Hypothalamus (tissue), 51 donors: ENCODE measurements around the gene SORL1.
A peak's percentile ranks its signal among the peaks of the same experiment; 100 is the strongest.

Source experiments
- DNase-seq, 51 donors: peaks; one replicate each; lab custom pipeline; 2025; lab: John Stamatoyannopoulos, UW

Gene SORL1

GRCh38 chr11:121575250-121575962 is 123.3 kb downstream of the SORL1 start:
- DNase-seq, result peak in 37 of 51 donors; percentile 14 to 72 (median 48)

GRCh38 chr11:121575963-121576290 is 123.8 kb downstream of the SORL1 start:
- no peak for DNase-seq

- DNase-seq, result peak in 3 of 51 donors; percentile 12 to 45 (median 20)
Measured at GRCh38 chr11:121576531-121576930, 124.4 kb downstream of the SORL1 start.

GRCh38 chr11:121577106-121577848 is 125.2 kb downstream of the SORL1 start:
- DNase-seq, result no peak

- DNase-seq, result peak in 1 of 51 donors; percentile 11
Measured at GRCh38 chr11:121578251-121578976, 126.3 kb downstream of the SORL1 start.

- DNase-seq, result no peak
Measured at GRCh38 chr11:121580154-121580553, 128.0 kb downstream of the SORL1 start.

GRCh38 chr11:121581607-121582006 is 129.5 kb downstream of the SORL1 start:
- no peak for DNase-seq

GRCh38 chr11:121582296-121582695 is 130.2 kb downstream of the SORL1 start:
- DNase-seq, result peak in 1 of 51 donors; percentile 11

- DNase-seq, result no peak
Measured at GRCh38 chr11:121583825-121584224, 131.7 kb downstream of the SORL1 start.

GRCh38 chr11:121586750-121587149 is 134.6 kb downstream of the SORL1 start:
- DNase-seq, result no peak

GRCh38 chr11:121587182-121587581 is 135.1 kb downstream of the SORL1 start:
- DNase-seq, result no peak

- DNase-seq, result no peak
Measured at GRCh38 chr11:121588747-121589146, 136.6 kb downstream of the SORL1 start.

- peak in 10 of 51 donors; percentile 12 to 41 (median 23) for DNase-seq
Measured at GRCh38 chr11:121589946-121590537, 137.9 kb downstream of the SORL1 start.

GRCh38 chr11:121590772-121591404 is 138.8 kb downstream of the SORL1 start:
- no peak for DNase-seq

GRCh38 chr11:121591405-121592033 is 139.4 kb downstream of the SORL1 start:
- DNase-seq, result peak in 35 of 51 donors; percentile 6 to 82 (median 47)

- DNase-seq, result no peak
Measured at GRCh38 chr11:121592708-121593107, 140.6 kb downstream of the SORL1 start.

GRCh38 chr11:121595717-121596161 is 143.6 kb downstream of the SORL1 start:
- DNase-seq, result no peak

GRCh38 chr11:121596195-121597155 is 144.4 kb downstream of the SORL1 start:
- DNase-seq, result no peak

- DNase-seq, result no peak
Measured at GRCh38 chr11:121603316-121603715, 151.2 kb downstream of the SORL1 start.
